Kidney epithelial cell (primary cell): ENCODE results near the gene PSMD9. TPM values are rescaled to one million over a fixed set of nuclear protein-coding genes. Genes with fewer than 3 reads are reported as not detected.

Experiments used
- DNase-seq: peaks from one replicate; pipeline ENCODE4 v3.0.0-alpha.2; 2010; ENCODE audit warnings: low read depth
- H3K27me3 ChIP-seq: 2 replicates; pipeline ENCODE4 v1.6.0; 2011; ENCODE audit warnings: low read length; ENCODE audit not compliant: control insufficient read depth, insufficient read depth
- H3K36me3 ChIP-seq: 2 replicates; pipeline ENCODE4 v1.5.1; 2011; ENCODE audit warnings: low read length; ENCODE audit not compliant: control insufficient read depth, insufficient read depth
- H3K4me3 ChIP-seq: 2 replicates; pipeline ENCODE4 v1.5.1; 2011; ENCODE audit warnings: low read depth, mild to moderate bottlenecking, control low read depth, low read length
- CTCF ChIP-seq: IDR thresholded peaks from 2 replicates; pipeline ENCODE4 v1.5.1; 2011; ENCODE audit warnings: mild to moderate bottlenecking, moderate library complexity, low read length, control low read depth, inconsistent platforms; ENCODE audit not compliant: insufficient read depth, poor library complexity, severe bottlenecking
- total RNA-seq: library from RNA; depleted of rRNA; stranded (reverse); fragments of >200 nt; gene quantifications from 2 replicates; pipeline ENCODE4 v1.2.3, GENCODE V29; 2015

The PSMD9 gene
- total RNA-seq, 1 donor from 2014 or later, result 151 TPM

- DNase-seq, result no peak
- TF ChIP-seq CTCF, result no peak
- Histone ChIP-seq H3K27me3 (no peaks in the 10 kb centered on the region), H3K4me3 (no peak overlapping the region), H3K36me3 (no peaks in the 10 kb centered on the region)
These were observed 65.1 kb downstream of the PSMD9 start for GRCh38 chr12:121953695-121954094.

GRCh38 chr12:121955258-121956237 is 67.0 kb downstream of the PSMD9 start:
- no peak for DNase-seq
- H3K27me3 ChIP-seq, result no peaks in the 10 kb centered on the region
- no peak overlapping the region for H3K4me3 ChIP-seq
- peak; percentile 64 for TF ChIP-seq CTCF
- no peaks in the 10 kb centered on the region for H3K36me3 ChIP-seq

- no peak for DNase-seq
- Histone ChIP-seq H3K36me3 (no peaks in the 10 kb centered on the region), H3K4me3 (no peak overlapping the region), H3K27me3 (no peaks in the 10 kb centered on the region)
- TF ChIP-seq CTCF, result no peak
These were observed 69.4 kb downstream of the PSMD9 start for GRCh38 chr12:121957861-121958515.

GRCh38 chr12:121958541-121959240 is 70.1 kb downstream of the PSMD9 start:
- TF ChIP-seq CTCF, result no peak
- Histone ChIP-seq H3K36me3 (no peaks in the 10 kb centered on the region), H3K27me3 (no peaks in the 10 kb centered on the region), H3K4me3 (no peak overlapping the region)
- DNase-seq, result no peak

GRCh38 chr12:121960541-121960940 is 72.0 kb downstream of the PSMD9 start:
- Histone ChIP-seq H3K36me3 (no peaks in the 10 kb centered on the region), H3K4me3 (no peak overlapping the region), H3K27me3 (no peaks in the 10 kb centered on the region)
- no peak for DNase-seq
- TF ChIP-seq CTCF, result no peak
